HL-60 (cell line): ENCODE measurements around the gene MROH2A.

Experiments used
- GABPA ChIP-seq: IDR thresholded peaks from 2 replicates; pipeline ENCODE4 v1.6.1; 2012; ENCODE audit warnings: low read depth
- SPI1 ChIP-seq: IDR thresholded peaks from 2 replicates; pipeline ENCODE4 v1.6.1; 2012; ENCODE audit warnings: low read depth, mild to moderate bottlenecking, borderline replicate concordance
- TF ChIP-seq, protein P1 (sequence below): IDR thresholded peaks from one replicate; pipeline ENCODE4 v1.5.1; 2011; ENCODE audit warnings: low read length, control low read depth, inconsistent platforms; ENCODE audit not compliant: insufficient read depth

DNA sequence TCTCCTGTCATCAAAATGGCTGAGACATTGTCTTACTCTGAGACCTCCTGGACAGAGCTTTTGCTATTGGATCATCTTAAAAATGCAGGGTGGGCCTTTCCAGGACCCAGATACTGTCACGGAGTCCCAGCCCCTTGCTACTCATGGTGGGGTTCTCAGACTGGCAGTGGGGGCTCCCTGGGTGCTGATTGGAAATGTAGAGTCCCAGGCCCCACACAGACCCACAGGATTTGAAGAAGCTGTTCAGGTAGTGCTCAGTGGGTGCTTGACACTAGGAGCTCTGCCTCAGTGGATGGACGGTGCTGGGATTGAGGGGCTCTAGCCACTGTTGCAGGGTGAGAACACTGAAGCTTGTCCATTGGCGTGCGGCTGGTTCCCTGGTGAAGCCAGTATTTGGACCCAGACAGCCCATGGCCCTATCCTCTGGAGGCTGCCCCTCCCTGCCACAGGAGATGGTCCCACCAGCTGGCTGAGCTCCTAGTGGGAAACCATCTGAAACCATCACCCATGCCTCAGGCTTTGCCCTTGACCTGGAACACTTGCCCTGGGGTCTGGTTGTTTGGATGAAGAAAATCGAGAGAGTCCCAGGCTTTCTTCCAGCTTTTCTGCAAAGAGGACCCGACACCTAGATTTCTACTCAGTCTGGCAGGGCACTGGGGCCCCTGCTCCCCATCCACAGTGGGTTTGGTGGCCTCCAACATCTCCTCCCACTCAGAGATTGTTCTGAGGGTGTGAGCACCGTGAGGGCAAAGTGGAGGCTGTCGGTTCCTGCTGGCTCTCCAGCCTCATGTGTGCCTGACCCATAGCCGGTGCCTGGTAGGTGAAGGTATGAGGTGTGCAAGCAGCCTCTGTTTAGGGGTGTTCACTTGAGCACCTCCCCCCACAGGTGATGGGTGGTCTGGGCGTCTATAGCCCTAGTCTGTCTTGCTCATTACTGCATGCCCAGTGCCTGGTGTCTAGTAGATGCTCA, 30.1 kb downstream of the MROH2A start:
- TF ChIP-seq, protein P1, sequence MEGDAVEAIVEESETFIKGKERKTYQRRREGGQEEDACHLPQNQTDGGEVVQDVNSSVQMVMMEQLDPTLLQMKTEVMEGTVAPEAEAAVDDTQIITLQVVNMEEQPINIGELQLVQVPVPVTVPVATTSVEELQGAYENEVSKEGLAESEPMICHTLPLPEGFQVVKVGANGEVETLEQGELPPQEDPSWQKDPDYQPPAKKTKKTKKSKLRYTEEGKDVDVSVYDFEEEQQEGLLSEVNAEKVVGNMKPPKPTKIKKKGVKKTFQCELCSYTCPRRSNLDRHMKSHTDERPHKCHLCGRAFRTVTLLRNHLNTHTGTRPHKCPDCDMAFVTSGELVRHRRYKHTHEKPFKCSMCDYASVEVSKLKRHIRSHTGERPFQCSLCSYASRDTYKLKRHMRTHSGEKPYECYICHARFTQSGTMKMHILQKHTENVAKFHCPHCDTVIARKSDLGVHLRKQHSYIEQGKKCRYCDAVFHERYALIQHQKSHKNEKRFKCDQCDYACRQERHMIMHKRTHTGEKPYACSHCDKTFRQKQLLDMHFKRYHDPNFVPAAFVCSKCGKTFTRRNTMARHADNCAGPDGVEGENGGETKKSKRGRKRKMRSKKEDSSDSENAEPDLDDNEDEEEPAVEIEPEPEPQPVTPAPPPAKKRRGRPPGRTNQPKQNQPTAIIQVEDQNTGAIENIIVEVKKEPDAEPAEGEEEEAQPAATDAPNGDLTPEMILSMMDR, result no peak
- TF ChIP-seq GABPA (no peak), SPI1 (no peak)
